GM18505 (cell line): Measurements from ENCODE around the gene WDSUB1.

Experiments used
- ATAC-seq: cut with Tn5 transposase; IDR thresholded peaks from one replicate; pipeline ENCODE4 v1.9.1; 2021; ENCODE audit not compliant: unreplicated experiment
- POLR2A ChIP-seq: IDR thresholded peaks from 4 replicates; pipeline ENCODE4 v1.6.1; 2011; ENCODE audit warnings: borderline replicate concordance; ENCODE audit not compliant: insufficient read depth, insufficient read length; ENCODE audit errors: extremely low read depth

WDSUB1 gene

DNA sequence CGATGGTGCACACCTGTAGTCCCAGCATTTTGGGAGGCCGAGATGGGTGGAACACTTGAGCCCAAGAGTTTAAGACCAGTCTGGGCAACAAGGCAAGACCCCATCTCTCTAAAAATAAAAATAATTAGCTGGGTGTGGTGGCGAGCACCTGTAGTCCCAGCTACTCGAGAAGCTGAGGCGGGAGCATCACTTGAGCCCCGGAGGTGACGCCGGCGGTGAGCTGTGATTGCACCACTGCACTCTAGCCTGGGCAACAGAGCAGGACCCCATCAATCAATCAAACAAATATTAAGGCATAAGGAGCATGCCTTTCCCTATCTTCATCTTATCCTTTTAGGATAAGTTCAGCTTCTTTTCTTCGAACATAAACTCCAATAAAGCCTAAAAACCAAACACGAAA lies 1.1 kb downstream of the WDSUB1 start:
- no peak for TF ChIP-seq POLR2A
- no peak for ATAC-seq

DNA sequence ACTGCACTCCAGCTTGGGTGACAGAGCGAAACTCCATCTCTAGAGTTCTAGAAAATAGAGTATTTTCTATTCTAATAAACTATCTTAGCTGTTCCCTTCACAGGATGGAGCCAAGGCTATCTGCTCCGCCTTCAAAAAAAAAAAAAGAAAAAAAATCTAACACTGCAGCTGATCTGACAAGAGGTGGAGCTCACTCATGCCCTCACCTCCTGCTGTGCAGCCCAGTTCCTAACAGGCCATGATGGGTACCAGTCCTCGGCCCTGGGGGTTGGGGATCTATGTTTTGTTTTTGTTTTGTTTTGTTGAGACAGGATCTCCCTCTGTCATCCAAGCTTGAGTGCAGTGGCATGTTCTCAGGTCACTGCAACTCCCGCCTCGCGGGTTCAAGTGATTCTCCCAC lies 3.0 kb downstream of the WDSUB1 start:
- no peak for ATAC-seq
- no peak for TF ChIP-seq POLR2A

DNA sequence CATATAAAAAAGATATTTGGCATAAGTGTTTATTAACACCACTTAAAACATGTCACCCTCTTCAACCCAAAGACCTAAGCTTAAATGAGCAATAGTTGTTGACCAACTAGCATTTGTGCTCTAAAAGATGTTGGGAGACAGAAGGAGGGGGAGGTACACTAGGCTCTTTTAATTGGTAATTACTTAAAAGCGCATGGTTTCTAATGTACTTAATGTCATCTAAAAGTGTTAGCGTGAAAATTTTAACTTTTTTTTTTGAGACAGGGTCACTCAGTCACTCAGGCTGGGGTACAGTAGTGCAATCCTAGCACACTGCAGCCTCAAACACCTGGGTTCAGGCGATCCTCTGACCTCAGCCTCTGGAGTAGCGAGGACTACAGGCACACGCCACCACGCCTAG lies 5.5 kb downstream of the WDSUB1 start:
- TF ChIP-seq POLR2A, result no peak
- ATAC-seq, result no peak

DNA sequence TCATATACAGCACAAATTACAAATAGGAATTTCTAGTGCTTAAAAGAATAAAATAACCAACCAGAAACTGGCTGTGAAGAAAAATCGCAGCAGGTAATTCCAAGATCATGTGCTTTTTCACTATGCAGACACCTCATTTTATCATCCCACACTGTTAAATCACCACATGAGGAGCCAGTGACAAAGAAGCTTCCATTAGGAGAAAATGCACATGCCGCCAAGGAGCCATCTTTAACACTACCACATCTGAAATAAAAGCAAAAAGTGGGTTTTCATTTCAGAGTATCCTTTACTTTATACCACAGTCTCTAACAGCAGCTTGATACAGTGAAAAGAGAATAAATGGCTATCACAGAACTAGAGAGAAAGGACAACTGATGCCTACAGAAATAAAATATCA lies 6.8 kb downstream of the WDSUB1 start:
- no peak for ATAC-seq
- TF ChIP-seq POLR2A, result no peak

DNA sequence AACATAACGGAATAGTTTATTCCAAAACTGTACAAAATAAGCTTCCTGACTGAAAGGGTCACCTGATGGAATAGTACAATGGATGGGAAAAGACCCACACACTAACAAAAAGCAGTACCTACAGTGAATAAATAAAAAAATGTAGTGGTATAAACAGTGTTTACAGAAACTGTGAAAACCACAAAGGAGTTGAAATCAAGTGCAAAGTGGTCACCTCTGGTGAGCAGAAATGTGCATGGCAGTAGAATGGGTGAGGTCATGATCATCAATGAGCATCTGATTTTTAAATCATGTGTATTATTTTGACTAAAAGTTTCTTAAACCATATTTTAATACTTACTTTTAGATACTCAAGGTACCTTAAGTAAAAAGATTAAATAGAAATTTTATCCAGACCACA lies 11.4 kb downstream of the WDSUB1 start:
- TF ChIP-seq POLR2A, result no peak
- no peak for ATAC-seq

- no peak for TF ChIP-seq POLR2A
- ATAC-seq, result no peak
Measured at GRCh38 chr2:159272156-159272555, 14.3 kb downstream of the WDSUB1 start.

DNA sequence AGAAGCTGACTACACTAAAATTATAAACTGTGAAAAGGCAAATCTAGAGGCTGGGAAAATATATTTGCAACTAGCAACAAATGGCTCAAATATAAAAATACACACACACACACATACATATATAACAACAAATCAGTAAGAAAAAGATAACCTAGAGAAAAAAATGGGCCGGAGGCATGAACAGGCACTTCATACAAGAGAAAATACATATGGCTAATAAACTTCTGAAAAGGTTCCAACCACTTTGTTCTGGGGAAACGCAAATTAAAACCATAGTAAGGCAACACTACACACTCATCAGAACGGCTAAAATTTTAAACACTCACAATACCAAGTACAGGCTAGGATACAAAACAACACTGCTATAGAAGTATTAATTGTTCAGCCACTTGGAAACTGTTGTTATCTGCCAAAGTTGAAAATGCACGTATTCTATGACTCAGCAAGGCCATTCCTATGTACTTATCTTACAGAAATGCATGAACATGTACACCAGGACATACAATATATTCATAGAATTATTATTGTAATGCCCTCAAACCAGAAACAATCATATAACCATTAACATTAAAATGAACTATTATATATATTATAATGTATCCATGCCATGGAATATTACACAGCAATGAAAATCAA lies 15.6 kb downstream of the WDSUB1 start:
- no peak for TF ChIP-seq POLR2A
- ATAC-seq, result no peak

GRCh38 chr2:159267921-159268320 lies 18.6 kb downstream of the WDSUB1 start:
- no peak for ATAC-seq

GRCh38 chr2:159266554-159266953 lies 19.9 kb downstream of the WDSUB1 start:
- no peak for ATAC-seq

More at GRCh38 chr2:159267921-159268320, 18.6 kb downstream of the WDSUB1 start:
- no peak for TF ChIP-seq POLR2A

DNA sequence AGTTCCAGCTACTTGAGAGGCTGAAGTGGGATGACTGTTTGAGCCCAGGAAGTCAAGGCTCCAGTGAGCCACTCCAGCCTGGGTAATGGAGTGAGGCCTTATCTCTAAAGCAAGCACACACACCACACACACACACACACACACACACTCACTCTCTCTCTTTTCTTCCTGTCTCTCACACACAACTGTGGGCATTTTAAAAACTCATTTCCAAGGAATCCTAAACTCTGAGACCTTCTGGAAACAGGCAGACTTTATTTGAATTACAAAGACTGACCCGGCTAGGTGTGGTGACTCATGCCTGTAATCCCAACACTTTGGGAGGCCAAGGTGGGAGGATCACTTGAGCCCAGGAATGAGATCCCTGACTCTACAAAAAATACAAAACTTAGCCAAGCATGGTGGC lies 21.3 kb downstream of the WDSUB1 start:
- no peak for TF ChIP-seq POLR2A
- no peak for ATAC-seq

More at GRCh38 chr2:159266554-159266953, 19.9 kb downstream of the WDSUB1 start:
- TF ChIP-seq POLR2A, result no peak

DNA sequence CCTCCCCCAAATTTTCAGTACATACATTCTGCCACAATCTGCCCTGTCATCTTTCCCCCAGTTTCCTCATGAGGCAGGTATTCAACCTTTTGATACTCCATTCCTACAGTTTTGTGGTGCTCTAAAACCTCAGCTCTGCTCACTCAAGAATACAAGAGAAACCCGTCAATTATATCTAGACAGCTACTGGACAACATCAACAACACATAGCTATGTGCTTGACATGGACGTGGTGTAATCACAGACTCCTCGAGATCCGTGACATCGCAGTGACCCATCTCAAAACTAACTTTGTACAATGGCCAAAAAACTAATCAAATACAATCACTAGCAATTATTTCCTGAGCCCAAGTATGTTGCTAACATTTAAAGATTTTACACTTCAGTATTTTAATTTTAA lies 23.6 kb downstream of the WDSUB1 start:
- TF ChIP-seq POLR2A, result no peak
- ATAC-seq, result no peak

DNA sequence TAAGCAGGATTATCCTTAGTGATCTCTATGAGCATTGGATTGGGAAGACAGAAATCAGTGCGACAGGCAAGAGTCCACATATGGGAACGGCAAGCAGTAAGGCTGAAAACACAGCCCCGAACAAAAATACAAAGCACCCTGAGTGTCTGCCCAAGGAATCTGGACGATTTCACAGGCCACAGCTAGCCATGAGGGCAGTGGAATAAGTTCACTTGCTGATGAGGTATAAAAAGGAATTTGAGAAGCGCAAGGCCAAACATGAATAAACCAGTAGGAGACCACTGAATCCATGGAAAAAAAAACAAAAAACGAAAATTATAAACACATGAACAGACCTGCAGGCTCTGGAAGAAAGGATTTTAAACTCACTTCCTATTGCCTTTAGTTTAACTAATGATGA lies 24.3 kb downstream of the WDSUB1 start:
- no peak for TF ChIP-seq POLR2A
- no peak for ATAC-seq

GRCh38 chr2:159256159-159256558 lies 30.3 kb downstream of the WDSUB1 start:
- TF ChIP-seq POLR2A, result no peak
- no peak for ATAC-seq

DNA sequence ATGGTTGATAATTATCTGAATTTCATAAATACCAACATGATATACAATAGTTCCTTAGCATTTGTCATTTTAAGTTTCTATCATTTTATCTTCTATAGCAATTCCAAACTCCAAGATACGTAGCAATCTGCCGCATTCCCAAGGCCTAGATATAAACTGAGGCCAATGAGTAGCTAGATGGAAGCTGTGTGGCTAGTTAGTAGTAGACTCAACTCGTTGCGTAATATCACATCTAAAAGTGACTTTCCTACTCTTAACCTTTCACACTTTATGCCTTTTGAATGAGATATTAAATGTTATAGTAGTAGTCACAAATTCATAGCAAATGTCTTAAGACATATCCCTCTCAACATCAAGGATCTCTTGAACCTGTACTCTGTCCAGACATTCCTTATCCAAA lies 33.6 kb downstream of the WDSUB1 start:
- no peak for TF ChIP-seq POLR2A
- no peak for ATAC-seq
